Measurements from ENCODE around the gene BTF3.

DNA sequence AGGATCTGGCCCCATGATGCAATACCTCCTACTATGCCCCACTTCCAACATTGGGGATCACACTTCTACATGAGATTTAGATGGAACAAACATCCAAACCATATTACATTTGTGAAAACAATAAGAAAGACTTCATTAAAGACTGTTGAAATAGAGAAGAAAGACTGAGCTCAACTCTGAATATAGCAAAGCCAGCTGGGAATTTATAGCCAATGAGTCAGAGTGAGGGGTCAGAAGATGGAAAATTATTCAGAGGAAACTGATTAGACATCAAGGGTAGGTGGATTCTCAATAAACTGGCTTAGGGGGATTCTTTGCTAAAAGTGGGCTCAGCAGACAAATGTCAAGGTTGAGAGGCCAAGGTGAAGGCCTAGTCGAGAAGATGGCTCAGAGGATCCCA, 25.6 kb downstream of the BTF3 start:
- TF ChIP-seq CTCF (IDR thresholded peaks at IDR 0.05) (no peak), POLR2A (IDR thresholded peaks at IDR 0.05) (no peak)

Data from lower leg skin (tissue), 3 donors.